HepG2 (cell line): ENCODE data around the gene TK2.

ENCODE experiments used
- CEBPZ ChIP-seq: IDR thresholded peaks from 2 replicates; pipeline ENCODE4 v1.6.1; 2012; ENCODE audit warnings: low read length, improper control_type of control experiment
- KDM4B ChIP-seq: sonication (generic); formaldehyde crosslinking; IDR thresholded peaks from 2 replicates; pipeline ENCODE4 v1.4.0; 2020; ENCODE audit warnings: missing genetic modification reagents
- RARG ChIP-seq: sonication (generic); formaldehyde crosslinking; IDR thresholded peaks from 2 replicates; pipeline ENCODE4 v1.4.0; 2020; ENCODE audit warnings: low read depth, mild to moderate bottlenecking, missing genetic modification reagents
- SOX13 ChIP-seq, 3 experiments: fragments of 450-650 bp in 1 of 3; sonication (generic) in 1 of 3; formaldehyde crosslinking in 1 of 3; IDR thresholded peaks in 2 of 3; conservative IDR thresholded peaks in 1 of 3; 2 replicates each; pipeline versions ENCODE4 v1.5.0 to v1.6.1; 2016 to 2020; ENCODE audit warnings: antibody characterized with exemption in 1 of 3, mild to moderate bottlenecking in 1 of 3, missing compliant biosample characterization in 1 of 3, missing genetic modification reagents in 1 of 3, moderate library complexity in 1 of 3
- TAF1 ChIP-seq: sonication (generic); formaldehyde crosslinking; IDR thresholded peaks from 2 replicates; pipeline ENCODE4 v1.4.0; 2020; ENCODE audit warnings: missing genetic modification reagents
- TBP ChIP-seq: sonication (generic); formaldehyde crosslinking; IDR thresholded peaks from 2 replicates; pipeline ENCODE4 v1.5.0; 2020; ENCODE audit warnings: missing genetic modification reagents
- ZBTB4 ChIP-seq: sonication (generic); formaldehyde crosslinking; IDR thresholded peaks from 2 replicates; pipeline ENCODE4 v1.4.0; 2020; ENCODE audit warnings: missing genetic modification reagents, mild to moderate bottlenecking, borderline replicate concordance
- ZNF12 ChIP-seq: sonication (generic); formaldehyde crosslinking; IDR thresholded peaks from 2 replicates; pipeline ENCODE4 v1.5.0; 2020; ENCODE audit warnings: missing genetic modification reagents
- ZNF546 ChIP-seq: sonication (generic); formaldehyde crosslinking; conservative IDR thresholded peaks from 2 replicates; pipeline ENCODE4 v1.8.1; 2023; ENCODE audit warnings: mild to moderate bottlenecking, missing genetic modification reagents
- ZNF558 ChIP-seq: sonication (generic); formaldehyde crosslinking; IDR thresholded peaks from 2 replicates; pipeline ENCODE4 v1.9.0; 2022; ENCODE audit warnings: mild to moderate bottlenecking, missing genetic modification reagents, borderline replicate concordance
- TF ChIP-seq, protein P1 (sequence below): sonication (generic); formaldehyde crosslinking; IDR thresholded peaks from 2 replicates; pipeline ENCODE4 v1.4.0; 2020; ENCODE audit warnings: missing genetic modification reagents, borderline replicate concordance
- TF ChIP-seq, protein P2 (sequence below), 2 experiments: IDR thresholded peaks; 2 replicates each; pipeline ENCODE4 v1.6.1; 2011 to 2012; ENCODE audit warnings: low read length in 2 of 2, borderline replicate concordance in 1 of 2, low read depth in 1 of 2, mild to moderate bottlenecking in 1 of 2, moderate library complexity in 1 of 2

- TF ChIP-seq TAF1 (CRISPR knock-in tag) (no peak), ZBTB4 (CRISPR knock-in tag) (no peak), SOX13 (IDR thresholded peaks at IDR 0.05) (no peak), SOX13 (CRISPR knock-in tag; conservative IDR thresholded peaks at IDR 0.05 in 1 of 2, IDR thresholded peaks at IDR 0.05 in 1 of 2) (no peak), ZNF12 (no peak), CEBPZ (no peak), RARG (CRISPR knock-in tag) (no peak), ZNF546 (no peak), KDM4B (no peak), TBP (CRISPR knock-in tag) (no peak), ZNF558 (no peak)
- TF ChIP-seq, protein P1, sequence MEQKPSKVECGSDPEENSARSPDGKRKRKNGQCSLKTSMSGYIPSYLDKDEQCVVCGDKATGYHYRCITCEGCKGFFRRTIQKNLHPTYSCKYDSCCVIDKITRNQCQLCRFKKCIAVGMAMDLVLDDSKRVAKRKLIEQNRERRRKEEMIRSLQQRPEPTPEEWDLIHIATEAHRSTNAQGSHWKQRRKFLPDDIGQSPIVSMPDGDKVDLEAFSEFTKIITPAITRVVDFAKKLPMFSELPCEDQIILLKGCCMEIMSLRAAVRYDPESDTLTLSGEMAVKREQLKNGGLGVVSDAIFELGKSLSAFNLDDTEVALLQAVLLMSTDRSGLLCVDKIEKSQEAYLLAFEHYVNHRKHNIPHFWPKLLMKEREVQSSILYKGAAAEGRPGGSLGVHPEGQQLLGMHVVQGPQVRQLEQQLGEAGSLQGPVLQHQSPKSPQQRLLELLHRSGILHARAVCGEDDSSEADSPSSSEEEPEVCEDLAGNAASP (CRISPR knock-in tag) = no peak
- TF ChIP-seq, protein P2, sequence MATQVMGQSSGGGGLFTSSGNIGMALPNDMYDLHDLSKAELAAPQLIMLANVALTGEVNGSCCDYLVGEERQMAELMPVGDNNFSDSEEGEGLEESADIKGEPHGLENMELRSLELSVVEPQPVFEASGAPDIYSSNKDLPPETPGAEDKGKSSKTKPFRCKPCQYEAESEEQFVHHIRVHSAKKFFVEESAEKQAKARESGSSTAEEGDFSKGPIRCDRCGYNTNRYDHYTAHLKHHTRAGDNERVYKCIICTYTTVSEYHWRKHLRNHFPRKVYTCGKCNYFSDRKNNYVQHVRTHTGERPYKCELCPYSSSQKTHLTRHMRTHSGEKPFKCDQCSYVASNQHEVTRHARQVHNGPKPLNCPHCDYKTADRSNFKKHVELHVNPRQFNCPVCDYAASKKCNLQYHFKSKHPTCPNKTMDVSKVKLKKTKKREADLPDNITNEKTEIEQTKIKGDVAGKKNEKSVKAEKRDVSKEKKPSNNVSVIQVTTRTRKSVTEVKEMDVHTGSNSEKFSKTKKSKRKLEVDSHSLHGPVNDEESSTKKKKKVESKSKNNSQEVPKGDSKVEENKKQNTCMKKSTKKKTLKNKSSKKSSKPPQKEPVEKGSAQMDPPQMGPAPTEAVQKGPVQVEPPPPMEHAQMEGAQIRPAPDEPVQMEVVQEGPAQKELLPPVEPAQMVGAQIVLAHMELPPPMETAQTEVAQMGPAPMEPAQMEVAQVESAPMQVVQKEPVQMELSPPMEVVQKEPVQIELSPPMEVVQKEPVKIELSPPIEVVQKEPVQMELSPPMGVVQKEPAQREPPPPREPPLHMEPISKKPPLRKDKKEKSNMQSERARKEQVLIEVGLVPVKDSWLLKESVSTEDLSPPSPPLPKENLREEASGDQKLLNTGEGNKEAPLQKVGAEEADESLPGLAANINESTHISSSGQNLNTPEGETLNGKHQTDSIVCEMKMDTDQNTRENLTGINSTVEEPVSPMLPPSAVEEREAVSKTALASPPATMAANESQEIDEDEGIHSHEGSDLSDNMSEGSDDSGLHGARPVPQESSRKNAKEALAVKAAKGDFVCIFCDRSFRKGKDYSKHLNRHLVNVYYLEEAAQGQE (IDR thresholded peaks at IDR 0.05; ENCODE audit: borderline replicate concordance in 1 of 2, low read depth in 1 of 2, low read length in 2 of 2) = no peak
Measured at GRCh38 chr16:66495440-66495839, 54.5 kb downstream of the TK2 start.
